ENCODE results near the gene DTNA. TPM values are rescaled to one million over a fixed set of nuclear protein-coding genes. Genes with fewer than 3 reads are reported as not detected.
"Not testable (repeated sequence)": the region's sequence is repeated elsewhere in the genome, so short reads cannot be mapped to it uniquely, and the experiment has no call there.

The DTNA gene
- total RNA-seq (100 to 1,000 TPM in 1 of 2 donors, 10 to 100 TPM in 1; 90.4 to 123 TPM), polyA plus RNA-seq (ENCODE audit: insufficient read length in 2 of 2) (100 to 1,000 TPM; 139 to 190 TPM)
- long read RNA-seq, donor 1, partial matches to known transcripts = 0 of 1 reads
- long read RNA-seq, donor 1, other reads (novel, unspliced or antisense) = 0 of 1 reads
- long read RNA-seq, donor 2, transcript DTNA-228 (8 exons, 1,732 nt) = major isoform, 5 of 11 reads
- long read RNA-seq, donor 2, partial matches to known transcripts = 5 of 11 reads
- long read RNA-seq, donor 2, other reads (novel, unspliced or antisense) = 0 of 11 reads
- long read RNA-seq, donor 3, partial matches to known transcripts = 0 of 6 reads
- long read RNA-seq, donor 3, other reads (novel, unspliced or antisense) = 0 of 6 reads
- long read RNA-seq, donor 4, partial matches to known transcripts = 0 of 1 reads
- long read RNA-seq, donor 4, other reads (novel, unspliced or antisense) = 0 of 1 reads

DNA sequence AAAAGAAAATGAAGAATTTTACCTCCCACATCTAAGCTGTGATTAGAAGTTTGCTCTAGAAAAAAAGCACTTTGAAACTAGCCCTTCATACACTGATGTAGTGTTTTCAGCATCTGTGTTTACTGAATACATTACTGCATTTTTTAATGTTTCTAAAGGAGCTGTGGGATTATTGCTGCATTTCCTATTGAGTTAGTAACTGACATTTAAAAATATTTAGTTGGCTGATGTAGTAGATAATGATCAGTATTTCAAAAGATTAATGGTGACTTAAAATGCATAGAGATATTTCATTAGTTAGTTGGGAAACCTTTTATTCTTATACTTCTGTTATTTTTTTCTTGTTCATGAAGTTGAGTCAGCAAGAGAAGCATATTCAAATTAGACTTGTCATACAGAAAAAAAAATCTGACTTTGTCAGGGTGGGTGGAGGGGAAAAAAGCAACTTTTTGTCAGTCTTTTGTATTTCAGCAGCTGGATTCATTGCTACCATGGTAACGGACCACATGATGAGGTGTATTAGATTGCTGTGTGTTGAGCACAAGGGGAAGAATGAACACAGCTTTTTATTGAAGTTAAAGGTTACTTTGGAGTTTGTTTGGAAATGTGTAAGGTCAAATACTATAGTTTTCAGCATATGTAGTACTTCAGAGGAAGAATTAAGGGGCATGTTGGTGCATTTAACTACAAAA, at the start of gene DTNA:
DTNA (plus strand) TSS at position 549 of the 692 bp plus-strand sequence. CDS start 45,679 bp downstream, outside the sequence.
- Histone ChIP-seq H3K27ac (ENCODE audit: low read depth, low read length) (peak within 1 kb of the TSS; percentile 53), H3K27me3 (ENCODE audit: control insufficient read depth, insufficient read depth, low read length) (no peaks in the 10 kb centered on the region), H3K4me3 (ENCODE audit: low read depth, low read length) (peak within 1 kb of the TSS; percentile 46), H3K36me3 (ENCODE audit: control insufficient read depth, insufficient read depth, low read length) (no peaks in the 10 kb centered on the region), H3K4me1 (ENCODE audit: control insufficient read depth, insufficient read depth, low read length) (peaks cover 4% of the 10 kb centered on the region), H3K9me3 (ENCODE audit: control insufficient read depth, insufficient read depth, low read length) (no peaks in the 10 kb centered on the region)
- peak; percentile 48 to 87 (median 61) for DNase-seq (ENCODE audit: low read depth in 4 of 6, low spot score in 6 of 6)
- WGBS (ENCODE audit: insufficient coverage) = 9% methylated on average over 1 of the region's 1 CpG

DNA sequence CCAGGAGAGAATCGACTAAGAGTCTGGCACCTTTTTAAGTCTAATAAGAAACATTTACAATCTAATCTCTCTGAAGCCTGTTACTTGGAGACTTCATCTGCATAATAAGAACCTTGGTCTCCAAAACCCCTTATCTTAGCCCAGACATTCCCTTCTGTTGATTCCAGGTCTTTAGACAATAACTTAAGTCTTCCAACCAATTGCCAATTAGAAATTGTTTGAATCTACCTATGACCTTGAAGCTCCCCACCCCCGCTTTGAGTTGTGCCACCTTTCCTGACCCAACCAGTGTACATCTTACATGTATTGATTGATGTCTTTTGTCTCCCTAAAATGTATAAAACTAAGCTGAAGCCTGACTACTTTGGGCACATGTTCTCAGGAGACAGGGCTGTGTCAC, 49.5 kb upstream of the DTNA start:
- Histone ChIP-seq H3K4me3 (ENCODE audit: low read depth, low read length) (no peak overlapping the region), H3K9me3 (ENCODE audit: control insufficient read depth, insufficient read depth, low read length) (no peaks in the 10 kb centered on the region), H3K27me3 (ENCODE audit: control insufficient read depth, insufficient read depth, low read length) (no peaks in the 10 kb centered on the region), H3K27ac (ENCODE audit: low read depth, low read length) (no peak overlapping the region), H3K36me3 (ENCODE audit: control insufficient read depth, insufficient read depth, low read length) (no peaks in the 10 kb centered on the region), H3K4me1 (ENCODE audit: control insufficient read depth, insufficient read depth, low read length) (no peaks in the 10 kb centered on the region)
- 0% methylated on average over 1 of the region's 2 CpGs for WGBS (ENCODE audit: insufficient coverage)
- DNase-seq (ENCODE audit: low read depth in 4 of 6, low spot score in 6 of 6) = no peak

- no peak overlapping the region for H3K4me3 ChIP-seq (ENCODE audit: low read depth, low read length)
- 100% methylated on average over 1 of the region's 4 CpGs for WGBS (ENCODE audit: insufficient coverage)
- H3K27me3 ChIP-seq (ENCODE audit: control insufficient read depth, insufficient read depth, low read length) = no peaks in the 10 kb centered on the region
- no peaks in the 10 kb centered on the region for H3K4me1 ChIP-seq (ENCODE audit: control insufficient read depth, insufficient read depth, low read length)
- DNase-seq (ENCODE audit: low read depth in 4 of 6, low spot score in 6 of 6) = peak in 2 of 6 donors; percentile 53 to 63
- H3K27ac ChIP-seq (ENCODE audit: low read depth, low read length) = no peak overlapping the region
- no peaks in the 10 kb centered on the region for H3K36me3 ChIP-seq (ENCODE audit: control insufficient read depth, insufficient read depth, low read length)
- no peaks in the 10 kb centered on the region for H3K9me3 ChIP-seq (ENCODE audit: control insufficient read depth, insufficient read depth, low read length)
Observed at GRCh38 chr18:34661464-34662087, 48.5 kb upstream of the DTNA start.

- Histone ChIP-seq H3K36me3 (ENCODE audit: control insufficient read depth, insufficient read depth, low read length) (no peaks in the 10 kb centered on the region), H3K4me3 (ENCODE audit: low read depth, low read length) (no peak overlapping the region), H3K27me3 (ENCODE audit: control insufficient read depth, insufficient read depth, low read length) (no peaks in the 10 kb centered on the region), H3K9me3 (ENCODE audit: control insufficient read depth, insufficient read depth, low read length) (peaks cover 2% of the 10 kb centered on the region), H3K27ac (ENCODE audit: low read depth, low read length) (peak overlapping the region; percentile 4), H3K4me1 (ENCODE audit: control insufficient read depth, insufficient read depth, low read length) (peaks cover 8% of the 10 kb centered on the region)
- DNase-seq (ENCODE audit: low read depth in 4 of 6, low spot score in 6 of 6) = peak in 5 of 6 donors; percentile 39 to 82 (median 56)
- 36% methylated on average over 1 of the region's 3 CpGs for WGBS (ENCODE audit: insufficient coverage)
Observed at GRCh38 chr18:34676816-34677574, 33.1 kb upstream of the DTNA start.

DNA sequence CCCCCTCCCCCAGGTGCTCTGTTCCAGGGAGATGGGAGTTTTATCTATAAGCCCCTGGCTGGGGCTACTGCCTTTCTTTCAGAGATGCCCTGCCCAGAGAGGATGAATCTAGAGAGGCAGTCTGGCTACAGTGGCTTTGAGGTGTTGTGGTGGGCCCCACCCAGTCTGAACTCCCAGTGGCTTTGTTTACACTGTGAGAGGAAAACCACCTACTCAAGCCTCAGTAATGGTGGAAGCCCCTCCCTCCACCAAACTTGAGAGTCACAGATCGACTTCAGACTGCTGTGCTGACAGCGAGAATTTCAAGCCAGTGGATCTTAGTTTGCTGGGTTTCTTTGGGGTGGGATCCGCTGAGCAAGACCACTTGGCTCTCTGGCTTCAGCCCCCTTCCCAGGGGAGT, 20.3 kb upstream of the DTNA start:
- WGBS (ENCODE audit: insufficient coverage) = 88% methylated on average over 3 of the region's 3 CpGs
- not testable (repeated sequence) for H3K9me3 ChIP-seq (ENCODE audit: control insufficient read depth, insufficient read depth, low read length); H3K27ac ChIP-seq (ENCODE audit: low read depth, low read length); DNase-seq (ENCODE audit: low read depth in 4 of 6, low spot score in 6 of 6); H3K4me1 ChIP-seq (ENCODE audit: control insufficient read depth, insufficient read depth, low read length); H3K36me3 ChIP-seq (ENCODE audit: control insufficient read depth, insufficient read depth, low read length); H3K27me3 ChIP-seq (ENCODE audit: control insufficient read depth, insufficient read depth, low read length); H3K4me3 ChIP-seq (ENCODE audit: low read depth, low read length)

GRCh38 chr18:34691614-34692013, 18.5 kb upstream of the DTNA start:
- peaks cover 4% of the 10 kb centered on the region for H3K36me3 ChIP-seq (ENCODE audit: control insufficient read depth, insufficient read depth, low read length)
- H3K9me3 ChIP-seq (ENCODE audit: control insufficient read depth, insufficient read depth, low read length) = no peaks in the 10 kb centered on the region
- H3K4me1 ChIP-seq (ENCODE audit: control insufficient read depth, insufficient read depth, low read length) = no peaks in the 10 kb centered on the region
- no peak for DNase-seq (ENCODE audit: low read depth in 4 of 6, low spot score in 6 of 6)
- no peak overlapping the region for H3K27ac ChIP-seq (ENCODE audit: low read depth, low read length)
- no peak overlapping the region for H3K4me3 ChIP-seq (ENCODE audit: low read depth, low read length)
- no peaks in the 10 kb centered on the region for H3K27me3 ChIP-seq (ENCODE audit: control insufficient read depth, insufficient read depth, low read length)

DNA sequence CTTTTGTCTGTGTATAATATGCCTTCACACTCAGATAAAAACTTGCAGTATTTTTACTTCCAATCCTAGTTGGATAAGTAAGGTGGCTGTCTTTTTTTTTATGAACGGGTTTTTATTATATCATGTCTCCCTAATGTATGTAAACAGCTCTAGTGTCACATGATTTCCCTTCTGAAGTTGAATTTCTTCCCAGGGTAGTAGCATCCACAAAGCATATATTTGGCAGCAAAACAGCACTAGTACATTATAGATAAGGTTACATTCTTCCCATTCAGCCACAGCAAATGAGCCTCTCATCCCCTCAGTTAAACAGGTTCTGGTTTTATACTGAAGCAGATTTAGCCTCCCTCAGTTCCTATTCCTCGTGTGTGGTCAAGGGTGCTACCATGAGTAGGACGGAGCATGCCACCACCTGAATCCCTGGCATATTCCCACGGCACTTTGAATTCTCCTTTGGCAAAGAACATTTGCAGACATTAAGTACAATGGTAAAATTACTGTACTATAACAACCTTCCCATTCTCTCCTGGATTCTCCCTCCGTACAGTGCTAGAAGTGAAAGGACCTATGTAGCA, 15.4 kb upstream of the DTNA start:
- WGBS (ENCODE audit: insufficient coverage) = 40% methylated on average over 1 of the region's 5 CpGs
- DNase-seq (ENCODE audit: low read depth in 4 of 6, low spot score in 6 of 6) = peak in 2 of 6 donors; percentile 35 to 37
- Histone ChIP-seq H3K9me3 (ENCODE audit: control insufficient read depth, insufficient read depth, low read length) (peaks cover 2% of the 10 kb centered on the region), H3K4me1 (ENCODE audit: control insufficient read depth, insufficient read depth, low read length) (no peaks in the 10 kb centered on the region), H3K27ac (ENCODE audit: low read depth, low read length) (no peak overlapping the region), H3K36me3 (ENCODE audit: control insufficient read depth, insufficient read depth, low read length) (peaks cover 4% of the 10 kb centered on the region), H3K27me3 (ENCODE audit: control insufficient read depth, insufficient read depth, low read length) (no peaks in the 10 kb centered on the region), H3K4me3 (ENCODE audit: low read depth, low read length) (no peak overlapping the region)

DNA sequence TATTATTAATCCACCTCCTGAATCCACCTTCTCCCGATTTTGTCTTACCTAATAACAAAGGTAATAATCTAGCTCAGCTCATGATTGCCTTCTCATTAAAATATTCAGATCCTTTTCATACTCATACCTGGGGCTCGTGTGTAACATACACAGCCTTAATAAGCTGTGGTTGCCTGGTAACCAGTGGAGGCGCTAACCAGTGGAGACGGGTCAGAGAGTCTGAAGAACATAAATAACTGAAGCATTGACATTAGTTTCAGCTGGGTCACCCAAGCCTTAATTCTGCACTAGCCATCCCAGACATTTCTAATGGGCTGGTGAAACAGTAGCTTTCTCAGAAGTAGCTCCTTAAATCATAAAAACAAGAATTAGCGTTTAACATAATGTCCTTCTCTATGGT, 14.8 kb upstream of the DTNA start:
- Histone ChIP-seq H3K4me3 (ENCODE audit: low read depth, low read length) (no peak overlapping the region), H3K9me3 (ENCODE audit: control insufficient read depth, insufficient read depth, low read length) (peaks cover 2% of the 10 kb centered on the region), H3K27me3 (ENCODE audit: control insufficient read depth, insufficient read depth, low read length) (no peaks in the 10 kb centered on the region), H3K27ac (ENCODE audit: low read depth, low read length) (no peak overlapping the region), H3K36me3 (ENCODE audit: control insufficient read depth, insufficient read depth, low read length) (peaks cover under 1% of the 10 kb centered on the region), H3K4me1 (ENCODE audit: control insufficient read depth, insufficient read depth, low read length) (no peaks in the 10 kb centered on the region)
- DNase-seq (ENCODE audit: low read depth in 4 of 6, low spot score in 6 of 6) = peak in 2 of 6 donors; percentile 22 to 82
- 24% methylated on average over 3 of the region's 5 CpGs for WGBS (ENCODE audit: insufficient coverage)

DNA sequence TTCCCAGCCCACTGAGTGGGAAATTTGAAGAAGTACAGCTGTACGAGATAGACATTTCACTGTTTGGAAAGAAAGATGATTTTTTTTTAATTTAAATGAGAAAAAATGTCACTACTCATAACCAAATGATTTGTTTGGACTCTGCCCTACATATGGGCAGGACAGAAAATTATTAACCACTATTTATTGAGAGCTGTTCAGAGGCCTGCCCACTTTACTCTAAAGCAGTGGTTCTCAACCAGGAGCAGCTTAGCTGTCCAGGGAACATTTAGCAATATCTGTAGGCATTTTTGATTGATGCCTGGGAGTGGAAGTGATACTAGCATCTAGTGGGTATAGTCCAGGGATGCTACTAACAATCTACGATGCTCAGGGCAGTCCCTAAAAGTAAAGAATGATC, 13.4 kb upstream of the DTNA start:
- Histone ChIP-seq H3K4me3 (ENCODE audit: low read depth, low read length) (no peak overlapping the region), H3K9me3 (ENCODE audit: control insufficient read depth, insufficient read depth, low read length) (peaks cover 2% of the 10 kb centered on the region), H3K27me3 (ENCODE audit: control insufficient read depth, insufficient read depth, low read length) (no peaks in the 10 kb centered on the region), H3K36me3 (ENCODE audit: control insufficient read depth, insufficient read depth, low read length) (no peaks in the 10 kb centered on the region), H3K4me1 (ENCODE audit: control insufficient read depth, insufficient read depth, low read length) (no peaks in the 10 kb centered on the region), H3K27ac (ENCODE audit: low read depth, low read length) (no peak overlapping the region)
- 83% methylated on average over 1 of the region's 2 CpGs for WGBS (ENCODE audit: insufficient coverage)
- DNase-seq (ENCODE audit: low read depth in 4 of 6, low spot score in 6 of 6) = no peak

All from spinal cord (tissue), 10 donors.